ENCODE results near the gene C19orf85.
"Not testable (repeated sequence)": the region's sequence is repeated elsewhere in the genome, so short reads cannot be mapped to it uniquely, and the experiment has no call there.

The C19orf85 gene

GRCh38 chr19:55459950-55460657 lies 4.4 kb downstream of the C19orf85 start:
- DNase-seq (ENCODE audit: extremely low read depth in 1 of 2, low read depth in 1 of 2), result no peak

DNA sequence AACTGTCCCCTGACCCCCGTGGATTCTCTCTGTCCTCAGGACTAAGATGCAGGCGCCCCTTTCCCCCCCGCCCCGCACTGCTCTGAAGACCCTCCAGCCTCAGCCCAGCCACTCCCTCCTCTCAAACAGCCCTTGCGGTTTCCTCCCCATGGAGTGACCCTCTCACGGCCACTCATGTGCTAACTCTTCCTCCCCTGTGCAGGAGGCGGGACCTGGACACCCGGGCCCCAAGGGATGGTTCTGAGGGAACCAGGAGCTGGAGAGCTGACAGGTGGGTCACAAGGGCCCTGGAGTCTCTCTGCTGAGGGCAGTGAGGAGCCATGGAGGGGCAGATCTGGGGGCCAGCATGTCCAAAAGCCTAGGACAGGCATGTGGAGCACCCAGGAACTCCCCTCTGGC lies 5.0 kb downstream of the C19orf85 start:
- no peak for DNase-seq (ENCODE audit: extremely low read depth in 1 of 2, low read depth in 1 of 2)

- DNase-seq (ENCODE audit: extremely low read depth in 1 of 2, low read depth in 1 of 2), result no peak
These were observed 6.7 kb downstream of the C19orf85 start for GRCh38 chr19:55457683-55458457.

DNA sequence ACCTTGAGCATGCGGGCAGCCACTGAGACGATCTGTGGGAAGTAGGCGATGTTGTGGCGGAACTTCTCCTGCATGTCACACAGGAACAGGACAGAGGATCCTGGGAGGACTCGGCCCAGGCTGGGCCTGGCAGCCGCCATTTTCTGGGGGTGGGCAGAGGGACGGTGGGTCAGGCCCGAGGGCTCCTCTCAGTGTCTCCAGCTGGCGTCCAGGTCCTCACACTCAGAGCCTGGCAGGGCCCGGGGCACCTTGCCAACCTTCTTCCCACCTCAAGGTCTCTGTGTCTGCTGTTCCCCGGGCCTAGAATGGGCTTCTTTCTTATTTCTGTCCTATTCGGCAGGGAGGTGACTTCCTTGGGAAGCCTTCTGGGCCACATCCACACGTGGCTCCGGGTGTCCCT lies 8.2 kb downstream of the C19orf85 start:
- no peak for DNase-seq (ENCODE audit: extremely low read depth in 1 of 2, low read depth in 1 of 2)

DNA sequence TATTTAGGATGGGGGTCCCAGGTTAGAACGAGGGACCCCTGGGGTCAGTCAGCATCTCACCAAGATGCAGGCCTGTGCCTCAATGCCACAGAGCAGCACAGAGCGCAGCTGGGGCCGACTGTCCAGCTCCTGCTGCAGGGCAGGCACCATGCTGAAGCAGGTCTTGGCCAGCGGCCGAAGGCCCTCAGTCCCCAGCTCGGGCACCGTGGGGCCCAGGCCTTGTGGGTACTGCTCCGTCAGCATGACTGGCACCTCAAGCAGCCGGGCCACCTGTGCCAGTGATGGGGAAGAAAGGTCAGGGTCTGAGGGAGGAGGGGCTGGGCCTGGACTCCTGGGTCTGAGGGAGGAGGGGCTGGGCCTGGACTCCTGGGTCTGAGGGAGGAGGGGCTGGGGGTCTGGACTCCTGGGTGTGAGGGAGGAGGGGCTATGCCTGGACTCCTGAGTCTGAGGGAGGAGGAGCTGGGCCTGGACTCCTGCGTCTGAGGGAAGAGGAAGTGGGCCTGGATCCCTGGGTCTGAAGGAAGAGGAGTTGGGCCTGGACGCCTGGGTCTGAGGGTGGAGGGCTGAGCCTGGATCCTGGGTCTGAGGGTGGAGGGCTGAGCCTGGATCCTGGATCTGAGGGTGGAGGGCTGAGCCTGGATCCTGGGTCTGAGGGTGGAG lies 8.8 kb downstream of the C19orf85 start:
- DNase-seq (ENCODE audit: extremely low read depth in 1 of 2, low read depth in 1 of 2), result no peak

DNA sequence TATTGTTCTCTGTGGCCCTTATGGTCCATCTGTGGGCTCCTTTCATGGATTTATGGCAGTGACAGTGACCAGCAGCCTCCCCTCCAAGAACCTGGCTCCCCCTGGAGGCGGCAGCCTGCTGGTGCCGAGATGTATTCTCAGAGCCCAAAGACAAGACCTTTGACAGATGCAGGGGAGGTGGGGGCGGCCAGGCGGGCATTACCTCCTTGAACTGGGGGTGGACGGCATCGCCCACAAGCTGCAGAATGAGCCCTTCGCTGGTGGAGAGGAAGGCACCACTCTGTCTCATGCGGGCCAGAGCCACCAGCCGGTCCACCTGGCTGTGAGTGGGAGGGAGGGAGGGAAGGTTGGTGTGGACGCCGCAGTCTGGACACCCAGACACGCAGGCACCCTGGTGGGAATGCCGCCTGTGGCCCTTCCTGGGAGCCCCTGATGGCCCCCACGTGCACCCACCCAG lies 9.7 kb downstream of the C19orf85 start:
- no peak for DNase-seq (ENCODE audit: extremely low read depth in 1 of 2, low read depth in 1 of 2)

DNA sequence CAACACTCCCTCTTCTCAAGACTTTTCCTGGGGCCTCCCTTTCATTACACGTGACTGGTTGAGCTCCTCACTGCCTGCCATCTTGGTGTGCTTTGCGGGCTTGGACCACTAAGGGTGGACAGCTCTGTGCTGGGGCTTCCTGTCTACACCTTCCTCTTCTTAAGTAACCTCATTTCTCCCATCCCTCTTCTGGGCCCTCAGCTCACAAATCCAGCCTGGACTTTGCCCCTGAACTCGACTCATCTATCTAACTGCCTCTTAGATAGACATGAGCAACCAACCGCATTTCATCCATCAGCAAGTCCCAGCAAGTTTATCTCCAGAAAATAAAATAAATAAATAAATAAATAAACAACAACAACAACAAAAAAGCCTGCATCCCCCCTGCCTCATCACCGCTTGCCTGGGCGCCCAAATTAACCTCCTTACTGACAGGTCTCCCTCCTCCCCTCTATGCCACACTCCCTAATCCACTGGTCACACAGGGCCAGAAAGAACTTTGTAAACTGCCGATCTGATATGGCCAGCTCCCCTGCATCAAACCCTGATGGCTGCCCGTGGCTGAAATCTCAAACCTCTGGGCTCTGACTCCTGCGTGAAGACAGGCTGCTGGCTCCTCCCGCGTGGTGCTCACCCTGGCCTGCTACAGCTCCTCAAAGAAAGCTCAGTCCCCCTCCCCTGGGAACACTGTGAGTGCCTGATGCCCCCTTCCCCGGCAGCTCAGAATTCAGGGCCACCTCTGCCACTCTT lies 10.9 kb downstream of the C19orf85 start:
- DNase-seq (ENCODE audit: extremely low read depth in 1 of 2, low read depth in 1 of 2), result no peak

DNA sequence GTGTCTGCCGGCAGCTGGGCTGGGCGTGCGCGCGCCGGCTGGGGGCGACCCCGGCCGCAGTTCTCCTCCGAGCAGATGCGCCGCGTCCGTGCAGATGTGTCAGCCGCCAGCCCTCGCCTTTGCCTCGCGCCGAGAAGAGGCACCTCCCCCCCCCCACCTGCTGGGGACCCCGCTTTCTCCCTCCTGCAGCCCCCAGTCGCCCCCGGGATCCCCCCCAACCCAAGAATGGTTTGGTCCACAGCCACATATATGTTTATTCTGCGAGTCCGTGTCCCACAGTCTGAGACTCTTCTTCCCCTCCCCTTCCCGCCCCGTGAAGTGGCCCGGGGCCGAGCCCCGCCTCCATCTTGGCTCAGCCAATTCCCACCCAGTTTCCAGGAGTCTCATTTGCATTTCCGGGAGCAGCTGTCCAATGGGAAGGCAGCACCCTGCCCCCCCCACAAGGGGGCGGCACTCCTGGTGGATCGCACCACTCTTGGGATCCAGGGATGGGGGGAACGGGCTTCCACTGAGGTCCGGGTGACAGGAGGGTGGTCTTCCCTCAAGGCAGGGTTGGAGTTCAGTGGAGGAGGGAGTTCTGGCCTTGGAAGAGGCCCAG lies 11.7 kb downstream of the C19orf85 start:
- DNase-seq (ENCODE audit: extremely low read depth in 1 of 2, low read depth in 1 of 2), result peak in 1 of 2 donors; percentile 16

DNA sequence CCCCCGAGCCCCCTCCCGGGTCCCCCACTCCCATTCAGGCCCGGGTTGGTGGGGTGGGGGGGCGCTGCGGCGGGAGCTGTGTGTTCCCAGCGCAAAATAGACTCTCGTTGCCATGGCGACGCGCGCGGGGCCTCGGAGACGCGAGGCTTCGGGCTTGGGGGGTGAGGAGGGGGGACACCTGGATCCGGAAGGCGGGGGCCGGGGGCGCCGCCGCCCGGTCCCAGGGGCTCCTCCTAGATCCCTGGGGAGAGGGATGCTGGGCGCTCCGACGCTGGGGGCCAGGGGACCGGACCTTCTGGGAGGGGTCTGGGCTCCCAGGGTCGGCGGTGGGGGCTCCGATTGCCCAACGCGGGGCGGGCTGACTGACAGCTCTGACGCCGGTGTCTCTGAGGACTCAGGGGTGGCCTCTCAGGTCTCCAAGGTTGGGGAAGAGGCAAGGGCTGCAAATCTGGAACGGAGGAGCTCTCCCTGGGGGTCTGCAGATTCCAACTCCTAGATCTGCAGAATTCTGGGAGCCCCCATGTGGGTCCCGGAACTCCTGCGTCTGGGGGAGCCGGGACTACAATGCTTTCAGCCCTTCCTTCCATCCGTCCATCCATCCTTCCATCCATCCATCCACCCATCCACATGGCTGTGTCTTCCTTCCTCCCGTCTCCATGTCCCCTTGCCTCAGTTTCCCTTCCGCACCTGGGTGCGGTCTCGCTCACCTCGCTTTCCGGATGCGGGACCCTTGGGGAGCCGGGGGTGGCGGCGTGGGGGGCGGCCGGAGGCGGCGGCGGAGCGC lies 12.4 kb downstream of the C19orf85 start:
- DNase-seq (ENCODE audit: extremely low read depth in 1 of 2, low read depth in 1 of 2), result no peak

DNA sequence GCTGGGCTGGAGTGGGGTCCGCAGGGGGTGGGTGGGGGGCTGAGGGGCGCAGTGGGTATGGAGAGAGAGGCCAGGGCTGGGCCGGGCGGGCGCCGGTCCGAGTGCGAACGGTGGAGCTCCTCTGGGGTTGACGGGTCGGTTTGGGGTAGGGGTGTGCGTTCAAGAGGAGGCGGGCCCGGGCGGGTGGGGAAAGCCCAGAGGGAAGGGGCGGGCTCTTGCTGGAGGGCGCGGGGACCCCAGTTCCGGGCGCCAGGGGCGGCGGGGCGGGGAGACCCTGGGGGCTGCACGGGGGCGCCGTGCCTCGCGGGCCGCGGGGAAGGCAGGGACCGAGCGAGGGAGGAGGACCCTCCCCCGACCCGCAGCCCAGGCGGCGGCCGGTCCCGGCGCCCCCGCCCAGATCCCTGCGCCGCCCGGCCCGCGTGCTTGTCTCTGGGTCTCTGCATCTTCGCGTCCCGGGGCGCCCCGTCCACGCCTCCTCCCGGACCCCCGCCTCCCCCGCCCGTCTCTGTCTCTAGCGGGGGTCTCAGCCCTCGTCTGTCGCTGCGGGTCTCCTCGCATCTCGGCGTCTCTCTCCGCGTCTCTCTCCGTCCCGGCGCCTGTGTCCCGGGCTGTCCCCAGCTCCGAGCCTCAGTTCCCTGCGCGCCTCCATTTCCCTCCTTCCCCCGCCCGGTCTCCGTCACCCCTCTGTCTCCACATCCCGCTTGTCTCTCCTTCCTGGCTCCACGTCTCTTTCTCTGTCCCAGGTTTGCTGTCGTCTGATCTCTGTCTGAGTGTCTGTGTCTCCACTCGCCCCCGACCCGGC lies 13.2 kb downstream of the C19orf85 start:
- no peak for DNase-seq (ENCODE audit: extremely low read depth in 1 of 2, low read depth in 1 of 2)

GRCh38 chr19:55449469-55449868 lies 15.1 kb downstream of the C19orf85 start:
- no peak for DNase-seq (ENCODE audit: extremely low read depth in 1 of 2, low read depth in 1 of 2)

GRCh38 chr19:55448175-55448490 lies 16.4 kb downstream of the C19orf85 start:
- not testable (repeated sequence) for DNase-seq (ENCODE audit: extremely low read depth in 1 of 2, low read depth in 1 of 2)

DNA sequence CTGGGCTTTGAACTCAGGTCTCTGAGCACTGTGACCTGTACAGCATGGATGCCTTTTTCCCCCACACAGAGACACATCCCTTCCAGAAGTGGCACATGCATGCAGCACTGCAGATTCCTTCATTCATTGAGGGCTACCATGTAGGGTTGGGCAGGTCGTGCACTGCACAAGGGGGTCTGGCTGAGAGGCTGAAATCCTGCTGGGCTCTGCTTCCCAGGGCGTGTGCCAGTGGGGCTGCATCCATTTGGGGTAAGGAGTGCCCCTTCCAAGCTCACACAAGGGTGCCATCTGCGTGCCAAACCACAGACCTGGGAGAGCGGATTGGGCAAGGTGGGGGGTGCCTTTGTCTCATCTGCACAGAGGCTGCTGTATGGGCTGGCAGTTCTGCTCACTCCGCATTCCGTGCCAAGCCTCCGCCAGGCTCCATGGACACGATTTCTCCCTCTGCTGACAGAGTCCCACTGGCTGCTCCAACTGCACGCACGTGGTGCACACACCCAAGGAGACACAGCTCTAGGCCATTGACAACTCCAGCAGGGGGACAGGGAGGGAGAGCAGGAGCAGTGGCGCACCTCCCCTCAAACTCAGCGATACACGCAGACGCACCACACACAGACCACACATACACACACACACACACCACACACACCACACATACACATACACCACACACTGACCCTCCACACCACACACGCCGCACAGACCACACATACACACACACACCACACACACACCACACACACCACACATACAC lies 17.0 kb downstream of the C19orf85 start:
- DNase-seq (ENCODE audit: extremely low read depth in 1 of 2, low read depth in 1 of 2), result no peak

GRCh38 chr19:55446060-55446459 lies 18.5 kb downstream of the C19orf85 start:
- DNase-seq (ENCODE audit: extremely low read depth in 1 of 2, low read depth in 1 of 2), result no peak

GRCh38 chr19:55444646-55445045 lies 19.9 kb downstream of the C19orf85 start:
- DNase-seq (ENCODE audit: extremely low read depth in 1 of 2, low read depth in 1 of 2), result no peak

GRCh38 chr19:55443824-55444480 lies 20.6 kb downstream of the C19orf85 start:
- no peak for DNase-seq (ENCODE audit: extremely low read depth in 1 of 2, low read depth in 1 of 2)

DNA sequence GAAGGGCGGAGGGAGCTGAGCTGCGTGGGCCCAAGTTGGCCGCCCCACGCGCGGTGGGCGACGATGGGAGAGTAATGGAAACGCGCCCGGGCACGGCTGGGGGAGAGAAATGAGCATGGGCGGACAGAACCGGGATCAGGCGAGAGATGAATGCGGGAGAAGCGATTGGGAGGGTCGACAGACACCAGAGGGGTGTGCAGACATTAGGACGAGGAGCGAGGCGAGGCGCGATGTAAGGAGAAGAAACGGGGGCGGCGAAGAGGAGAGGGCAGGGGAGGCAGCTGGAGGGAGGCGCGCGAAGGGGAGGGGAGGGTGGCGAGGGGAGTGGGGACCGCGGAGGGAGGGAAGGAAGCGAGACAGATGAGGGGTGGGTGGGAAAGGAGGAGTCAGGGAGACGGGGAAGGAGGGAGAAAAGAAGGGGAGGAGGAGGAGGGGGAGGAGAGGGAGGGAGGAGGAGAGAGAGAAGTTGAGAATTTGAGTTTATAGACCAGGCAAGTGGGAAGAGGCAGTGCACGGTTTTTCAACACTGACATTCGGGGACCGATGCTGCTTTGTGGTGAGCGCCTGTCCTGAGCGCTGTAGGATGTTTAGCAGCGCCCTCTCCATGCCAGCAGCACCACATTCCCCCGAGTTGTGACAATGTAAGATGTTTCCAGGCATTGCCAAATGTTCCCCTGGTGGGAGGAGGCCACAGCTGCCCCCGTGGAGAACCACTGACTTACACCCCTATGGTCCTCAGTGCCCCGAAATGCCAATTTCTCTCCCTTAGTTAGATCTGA lies 21.3 kb downstream of the C19orf85 start, which contains the start of gene SHISA7:
Gene SHISA7 (minus strand): TSS at position 256 of the 779 bp plus-strand sequence. CDS start 437 bp downstream, outside the sequence.
- DNase-seq (ENCODE audit: extremely low read depth in 1 of 2, low read depth in 1 of 2), result no peak

Data from stimulated activated CD8-positive, alpha-beta memory T cell treated with anti-CD3 and anti-CD28 coated beads, Interleukin-7, amount 100 ng/mL, for 48 hours (primary cell).